Right ventricle myocardium inferior (tissue), 1 donor: ENCODE results near the gene ACTR3. TPM values are rescaled to one million over a fixed set of nuclear protein-coding genes. Genes with fewer than 3 reads are reported as not detected.

Experiments
- ATAC-seq: fragments of 200-7000 bp; cut with Tn5 transposase; one replicate; pipeline ENCODE4 v1.9.1; 2020; ENCODE audit warnings: mild to moderate bottlenecking, moderate library complexity
- DNase-seq: peaks from one replicate; pipeline ENCODE4 v3.0.0; 2021; ENCODE audit errors: missing footprints
- intact Hi-C: fragments of 100-400 bp; cut with DNase I; formaldehyde crosslinking; loops from one replicate; pipeline ENCODE4 v1.11.0; 2022
- total RNA-seq: library from RNA; stranded (reverse); fragmentation: NEBNext Ultra II Directional; extraction: Animal tissue kit (Norgen Biotek cat#: 25700); gene quantifications from one replicate; pipeline ENCODE4 v1.2.1, GENCODE V29; 2021
- donor health status: DM: no; HTN: yes; CAD: no; lungs with severe emphysema.

The ACTR3 gene
- total RNA-seq, 1 donor from 2014 or later, result 115 TPM

DNA sequence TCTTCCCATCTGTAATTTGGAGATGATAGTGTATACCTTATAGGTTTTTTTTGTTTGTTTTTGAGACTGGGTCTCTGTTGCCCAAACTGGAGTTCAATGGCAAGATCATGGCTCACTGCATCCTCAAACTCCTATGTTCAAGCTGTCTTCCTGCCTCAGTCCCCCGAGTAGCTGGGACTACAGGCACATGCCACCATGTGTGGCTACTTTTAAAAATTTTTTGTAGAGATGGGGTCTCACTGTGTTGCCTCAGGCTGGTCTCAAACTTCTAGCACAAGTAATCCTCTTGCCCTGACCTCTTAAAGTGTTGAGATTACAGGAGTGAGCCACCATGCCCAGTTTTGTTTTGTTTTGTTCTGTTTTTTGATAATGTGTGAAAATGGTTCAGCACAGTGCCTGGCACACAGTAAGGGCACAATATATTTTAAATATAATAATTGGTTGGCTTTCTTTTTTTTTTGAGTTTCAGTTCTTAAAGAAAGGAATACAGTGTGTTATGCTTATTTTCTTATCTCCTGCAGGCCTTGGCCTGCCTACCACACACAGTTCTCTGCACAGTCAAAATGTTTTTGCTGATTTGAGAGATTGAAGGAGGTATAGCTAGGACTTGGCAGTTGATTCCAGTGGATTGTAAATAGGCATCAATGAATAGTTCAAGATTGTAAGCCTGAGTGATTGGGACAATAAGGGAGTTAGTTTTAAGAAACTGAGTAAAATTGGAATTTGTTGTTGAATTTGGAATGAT is 6.1 kb downstream of the ACTR3 start:
- ATAC-seq, result no peak
- intact Hi-C loops, result no loop called here
- DNase-seq, result no peak

DNA sequence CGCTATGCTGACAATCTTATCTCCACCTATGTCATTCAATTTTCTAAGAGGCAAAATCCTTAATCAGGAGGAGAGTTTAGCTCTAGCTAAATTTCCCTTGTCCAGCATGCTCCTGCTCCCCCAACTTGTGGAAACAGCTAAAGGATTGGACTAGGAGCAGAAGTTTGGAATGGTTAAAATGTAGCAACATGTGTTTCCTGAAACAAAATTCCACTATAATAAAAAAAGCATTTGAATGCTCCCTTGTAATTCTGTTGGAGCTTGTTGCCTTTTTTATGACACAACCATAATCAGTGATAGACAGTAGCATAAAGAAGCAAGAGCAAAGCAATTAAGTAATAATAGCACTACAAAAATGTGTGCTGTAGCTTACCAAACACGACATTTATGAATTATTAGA is 6.9 kb downstream of the ACTR3 start:
- intact Hi-C loops, result no loop called here
- peak; percentile 23 for ATAC-seq

DNA sequence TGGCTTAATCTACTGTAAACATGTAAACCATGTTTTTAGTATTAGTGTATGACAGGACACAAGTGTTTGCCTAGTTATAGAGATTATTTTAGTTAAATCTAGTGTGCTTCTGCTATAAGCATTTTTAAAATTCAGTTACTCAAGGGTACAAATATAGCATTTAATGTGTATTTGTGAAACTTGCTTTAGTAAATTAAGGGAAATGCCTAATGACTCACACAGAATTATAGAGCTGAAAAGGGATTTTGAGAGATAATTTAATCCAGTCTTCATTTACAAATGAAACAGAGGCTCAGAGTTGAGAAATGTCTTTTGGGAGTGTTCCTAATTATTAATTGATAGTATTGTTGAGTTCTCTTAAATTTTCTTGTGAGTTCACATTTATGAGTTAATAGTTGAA is 8.2 kb downstream of the ACTR3 start:
- DNase-seq, result no peak
- intact Hi-C loops, result no loop called here
- no peak for ATAC-seq

More for the DNA sequence above, 6.9 kb downstream of the ACTR3 start:
- DNase-seq, result no peak

DNA sequence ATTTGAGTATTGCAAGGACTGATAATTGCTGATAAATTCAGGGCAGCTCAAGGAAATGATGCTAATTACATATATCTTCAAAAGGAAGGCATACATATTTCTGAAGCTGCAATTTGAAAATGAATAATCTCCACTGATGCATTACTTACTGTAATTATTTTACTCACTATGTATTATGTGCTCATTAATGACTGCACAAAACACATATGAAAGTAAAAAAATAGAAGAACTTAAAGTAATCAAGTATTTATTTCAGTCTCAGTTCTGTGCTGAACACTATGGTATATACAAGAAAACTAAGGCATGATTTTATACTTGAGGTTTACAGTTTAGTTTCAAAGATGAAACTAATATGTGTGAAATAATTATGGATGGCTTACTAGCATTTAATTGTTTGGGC is 9.3 kb downstream of the ACTR3 start:
- intact Hi-C loops, result no loop called here
- ATAC-seq, result no peak
- no peak for DNase-seq

DNA sequence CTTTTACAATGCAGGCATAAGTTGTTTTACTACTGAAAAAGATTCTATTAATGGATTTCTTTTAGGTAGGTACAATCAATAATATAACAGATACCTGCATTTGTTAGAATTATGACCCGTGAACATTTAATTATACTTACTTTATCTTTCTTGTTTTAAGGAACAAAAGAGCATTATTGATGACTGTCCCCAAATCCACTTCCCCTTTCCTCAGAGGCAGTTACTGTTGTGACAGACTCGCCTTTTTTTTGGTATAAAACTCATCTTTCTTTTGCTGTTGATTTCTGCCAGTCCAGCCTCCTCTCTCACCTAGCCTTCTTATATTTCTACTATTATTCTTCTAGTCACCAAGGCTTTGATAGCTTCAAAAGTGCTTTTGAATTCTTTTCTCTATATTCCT is 12.1 kb downstream of the ACTR3 start:
- DNase-seq (no peak), ATAC-seq (no peak)
- intact Hi-C loops, result no loop called here

DNA sequence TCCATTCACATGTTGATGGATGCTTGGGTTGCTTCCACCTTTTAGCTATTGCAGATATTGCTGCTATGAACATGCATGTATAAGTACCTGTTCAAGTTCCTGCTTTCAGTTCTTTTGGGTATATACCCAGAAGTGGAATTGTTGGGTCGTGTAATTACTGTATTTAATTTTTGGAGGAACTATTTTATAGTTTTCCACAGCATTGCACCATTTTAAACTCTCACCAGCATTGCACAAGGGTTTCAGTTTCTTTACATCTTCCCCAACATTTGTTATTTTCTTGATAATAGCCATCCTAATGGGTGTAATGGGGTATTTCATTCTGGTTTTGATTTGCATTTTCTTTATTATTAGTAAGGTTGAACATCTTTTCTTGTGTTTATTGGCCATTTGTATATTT is 16.0 kb downstream of the ACTR3 start:
- ATAC-seq (no peak), DNase-seq (no peak)
- intact Hi-C loops, result no loop called here

DNA sequence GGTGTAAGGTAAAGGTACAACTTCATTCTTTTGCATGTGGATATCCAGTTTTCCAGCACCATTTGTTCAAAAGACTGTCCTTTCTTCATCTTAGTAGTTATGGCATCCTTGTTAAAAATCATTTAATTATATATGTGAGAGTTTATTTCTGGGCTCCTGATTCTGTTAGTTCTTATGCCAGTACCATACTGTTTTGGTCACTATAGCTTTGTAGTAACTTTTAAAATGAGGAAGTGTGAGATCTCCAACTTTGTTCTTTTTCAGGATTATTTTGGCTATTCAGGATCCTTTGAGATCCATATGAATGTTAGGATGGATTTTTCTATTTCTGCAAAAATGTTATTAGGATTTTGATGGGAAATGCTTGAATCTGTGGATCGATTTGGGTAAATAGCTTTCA is 16.8 kb downstream of the ACTR3 start:
- ATAC-seq, result no peak
- intact Hi-C loops, result no loop called here
- DNase-seq, result no peak

DNA sequence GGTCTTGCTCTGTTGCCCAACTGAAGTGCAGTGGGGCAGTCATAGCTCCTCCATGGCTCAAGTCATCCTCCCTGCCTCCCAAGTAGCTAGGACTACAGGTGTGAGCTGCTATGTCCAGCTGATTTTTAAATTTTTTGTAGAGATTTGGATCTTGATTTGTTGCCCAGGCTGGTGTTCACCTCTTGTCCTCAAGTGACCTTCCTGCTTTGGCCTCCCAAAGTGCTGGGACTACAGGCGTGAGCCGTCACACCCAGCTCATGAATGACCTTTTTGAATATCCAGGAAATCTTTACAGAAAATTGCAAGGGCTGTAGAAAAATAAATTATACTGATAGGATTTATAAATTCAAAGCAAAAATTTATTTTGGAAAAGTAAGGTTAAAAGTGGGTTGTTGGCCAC is 17.4 kb downstream of the ACTR3 start:
- intact Hi-C loops, result no loop called here
- ATAC-seq (no peak), DNase-seq (no peak)

DNA sequence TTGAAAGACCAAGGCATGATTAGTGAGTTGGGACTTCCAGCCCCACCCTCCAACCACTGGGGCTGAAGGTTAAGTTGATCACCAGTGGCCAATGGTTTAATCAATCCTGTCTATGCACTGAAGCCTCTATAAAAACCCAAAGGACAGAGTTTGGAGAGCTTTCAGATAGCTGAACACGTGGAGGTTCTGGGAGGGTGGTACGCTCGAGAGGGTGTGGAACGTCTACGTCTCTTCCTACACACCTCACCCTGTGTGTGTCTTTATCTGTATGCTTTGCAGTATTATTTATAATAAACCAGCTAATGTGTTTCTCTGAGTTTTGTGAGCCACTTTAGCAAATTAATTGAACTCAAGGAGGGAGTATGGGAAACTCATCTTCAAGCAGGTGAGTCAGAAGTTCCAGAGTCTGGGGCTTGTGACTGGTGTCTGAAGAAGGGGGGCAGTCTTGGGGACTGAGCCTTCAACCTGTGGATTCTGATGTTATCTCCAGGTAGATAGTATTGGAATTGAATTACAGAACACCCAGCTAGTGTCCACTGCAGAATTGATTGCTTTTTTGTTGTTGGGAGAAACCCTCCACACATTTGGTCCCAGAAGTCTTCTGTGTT is 20.3 kb downstream of the ACTR3 start:
- DNase-seq (no peak), ATAC-seq (no peak)
- intact Hi-C loops, result no loop called here

DNA sequence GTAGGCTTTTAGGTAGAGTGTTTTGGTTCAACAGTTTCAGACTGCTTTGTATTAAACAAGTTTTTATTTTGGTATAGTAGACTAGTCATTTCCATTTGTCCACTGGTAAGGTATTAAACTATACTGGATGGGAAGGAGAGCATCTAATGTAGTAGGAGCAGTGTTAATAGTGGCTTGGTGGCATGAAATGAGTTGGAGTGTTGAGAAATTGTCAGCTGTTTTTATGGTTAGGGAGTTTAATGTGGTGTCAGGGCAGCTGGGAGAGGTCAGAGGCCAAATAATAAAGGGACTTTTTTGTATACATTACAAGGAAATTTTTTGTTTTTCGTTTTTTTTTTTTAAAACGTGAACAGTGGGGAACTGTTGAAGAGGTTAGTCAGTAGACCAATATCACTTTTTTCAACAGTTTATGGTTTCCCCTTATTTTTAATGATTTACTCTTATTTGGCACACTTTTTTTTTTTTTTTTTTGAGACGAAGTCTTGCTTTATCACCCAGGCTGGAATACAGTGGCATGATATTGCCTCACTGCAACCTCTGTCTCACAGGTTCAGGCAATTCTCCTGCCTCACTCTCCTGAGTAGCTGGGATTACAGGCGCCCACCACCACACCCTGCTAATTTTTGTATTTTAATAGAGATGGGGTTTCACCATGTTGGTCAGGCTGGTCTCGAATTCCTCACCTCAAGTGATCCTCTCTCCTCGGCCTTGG is 21.2 kb downstream of the ACTR3 start:
- ATAC-seq, result no peak
- DNase-seq, result no peak
- intact Hi-C loops, result no loop called here

DNA sequence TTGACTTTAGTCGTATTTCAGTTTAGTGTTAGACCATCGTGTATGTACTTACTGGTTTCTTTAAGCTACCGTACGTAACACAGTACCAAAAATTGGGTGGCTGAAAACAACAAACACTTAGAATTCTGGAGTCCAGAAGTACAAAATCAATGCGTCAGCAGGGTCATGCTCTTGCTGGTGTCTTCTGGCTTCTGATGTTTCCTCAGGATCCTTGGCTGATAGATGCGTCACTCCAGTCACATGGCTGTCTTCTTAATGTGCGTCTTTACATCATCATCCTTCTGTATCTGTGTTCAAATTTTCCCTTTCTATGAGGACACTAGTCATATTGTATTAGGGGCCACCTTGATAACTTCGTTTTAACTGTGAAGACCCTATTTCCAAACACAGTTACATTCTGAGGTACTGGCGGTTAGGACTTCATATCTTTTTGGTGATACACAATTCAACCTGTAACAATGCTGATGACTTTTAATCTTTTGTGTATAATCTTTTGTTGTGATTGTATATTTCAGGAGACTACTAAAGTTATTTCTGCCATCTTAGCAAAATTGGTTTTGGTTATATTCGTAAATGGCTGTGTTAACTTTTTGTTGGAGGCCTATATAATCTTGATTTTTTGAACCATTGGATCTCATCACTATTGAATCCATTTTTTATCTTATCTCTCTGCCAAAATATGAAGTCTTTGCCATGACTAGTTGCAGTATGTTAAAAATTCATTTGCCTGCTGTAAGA is 25.4 kb downstream of the ACTR3 start:
- DNase-seq, result no peak
- intact Hi-C loops, result no loop called here
- no peak for ATAC-seq

DNA sequence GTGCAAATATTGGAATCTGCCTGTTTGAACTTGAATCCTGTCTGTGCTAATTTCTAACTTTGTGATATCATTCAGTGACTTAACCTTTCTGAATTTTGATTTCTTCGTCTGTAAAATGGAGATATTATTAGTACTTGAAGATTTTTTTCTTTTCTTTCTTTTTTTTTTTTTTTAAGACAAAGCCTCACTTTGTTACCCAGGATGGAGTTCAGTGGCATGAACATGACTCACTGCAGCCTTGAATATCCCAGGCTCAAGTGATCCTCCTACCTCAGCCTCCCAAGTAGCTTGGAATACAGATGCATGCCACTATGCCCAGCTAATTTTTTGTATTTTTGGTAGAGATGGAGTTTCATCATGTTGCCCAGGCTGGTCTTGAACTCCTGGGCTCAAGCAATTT is 28.3 kb downstream of the ACTR3 start:
- ATAC-seq (no peak), DNase-seq (no peak)
- intact Hi-C loops, result no loop called here

DNA sequence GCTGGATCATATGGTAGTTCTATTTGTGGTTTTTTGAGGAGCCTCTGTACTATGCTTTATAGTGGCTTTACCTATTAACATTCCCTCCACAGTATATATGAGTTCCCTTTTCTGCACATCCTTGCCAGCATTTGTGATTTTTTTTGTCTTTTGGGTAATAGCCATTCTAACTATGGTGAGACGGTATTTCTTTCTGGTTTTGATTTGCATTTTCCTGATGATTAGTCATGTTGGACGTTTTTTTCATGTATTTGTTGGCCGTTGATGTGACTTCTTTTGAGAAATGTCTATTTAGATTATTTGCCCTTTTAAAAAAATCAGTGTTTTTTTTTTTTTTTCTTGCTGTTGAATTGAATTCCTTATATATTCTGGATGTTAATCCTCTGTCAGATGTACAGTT is 31.1 kb downstream of the ACTR3 start:
- DNase-seq, result no peak
- intact Hi-C loops, result no loop called here
- ATAC-seq, result no peak

DNA sequence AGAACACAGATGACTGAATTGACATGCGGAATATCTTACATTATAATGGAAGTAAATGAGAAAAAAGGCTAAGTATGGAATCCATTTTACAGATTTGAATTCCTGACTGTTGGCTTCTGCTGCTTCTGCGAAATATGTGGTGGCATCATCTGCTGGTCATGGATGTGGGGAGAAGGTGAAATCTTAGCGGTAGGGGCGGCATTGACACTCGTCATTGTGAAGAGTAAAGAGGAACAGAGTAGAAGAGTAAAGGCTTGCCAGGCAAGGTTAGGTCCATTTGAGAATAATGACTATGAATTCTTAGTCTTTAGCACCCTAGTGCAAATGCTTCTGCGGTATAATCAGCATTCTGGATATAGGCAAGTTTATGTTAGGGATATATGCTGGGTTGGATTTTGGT is 32.4 kb downstream of the ACTR3 start:
- no peak for ATAC-seq
- no peak for DNase-seq
- intact Hi-C loops, result no loop called here

DNA sequence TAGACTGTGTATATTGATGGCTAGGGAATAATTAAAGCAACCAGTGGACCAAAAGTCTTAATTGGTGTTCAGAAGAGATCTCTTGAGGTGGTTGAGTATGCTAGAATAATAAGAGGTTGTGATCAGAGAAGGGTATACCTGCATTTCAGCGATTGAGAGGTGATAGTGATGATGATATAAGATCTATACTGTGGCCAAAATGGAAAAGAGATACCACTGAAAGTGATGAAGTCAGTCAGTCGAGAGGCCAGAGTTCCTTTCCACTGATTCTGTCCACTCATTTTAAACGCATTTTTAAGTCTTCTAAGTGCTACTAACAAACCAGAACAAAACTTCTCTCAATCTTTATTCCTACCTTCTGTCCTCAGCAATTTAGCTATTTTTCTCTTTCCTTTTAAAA is 32.9 kb downstream of the ACTR3 start:
- DNase-seq (no peak), ATAC-seq (no peak)
- intact Hi-C loops, result no loop called here

DNA sequence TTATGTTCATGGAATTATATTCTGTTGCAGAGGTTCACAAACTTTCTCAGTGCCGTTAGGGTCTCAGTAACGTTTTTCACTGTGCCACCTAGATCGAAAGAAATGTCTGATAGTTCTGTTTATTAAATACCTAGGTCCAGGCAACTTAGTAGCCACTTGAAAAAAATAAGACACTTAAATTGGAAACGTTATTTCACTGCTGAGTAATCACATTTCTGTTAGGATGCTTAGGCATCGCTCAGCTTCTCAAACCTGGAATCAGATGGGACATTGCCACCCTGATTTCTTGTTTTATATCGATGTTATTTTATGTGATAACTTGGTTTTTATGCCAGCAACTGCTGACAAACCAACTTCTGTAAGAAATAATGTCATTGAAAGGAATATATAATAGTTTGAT is 36.0 kb downstream of the ACTR3 start:
- ATAC-seq (no peak), DNase-seq (no peak)
- intact Hi-C loops, result no loop called here

DNA sequence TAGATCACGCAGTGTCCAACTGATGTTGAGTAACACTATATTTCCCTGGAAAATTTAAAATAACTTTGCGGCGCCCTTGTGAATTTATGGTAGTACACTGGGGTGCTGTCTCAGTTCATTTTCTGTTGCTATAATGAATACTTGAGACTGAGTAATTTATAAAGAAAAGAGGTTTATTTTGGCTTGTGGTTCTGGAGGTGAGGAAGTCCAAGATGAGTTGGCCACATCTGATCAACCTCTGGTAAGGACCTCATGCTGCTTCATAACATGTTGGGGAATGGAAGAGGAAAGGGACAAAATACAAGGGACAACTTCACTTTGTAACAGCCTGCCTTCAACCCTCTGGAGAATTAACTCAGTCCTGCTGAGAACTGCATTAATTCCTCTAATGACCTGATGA is 36.4 kb downstream of the ACTR3 start:
- DNase-seq (no peak), ATAC-seq (no peak)
- intact Hi-C loops, result no loop called here

DNA sequence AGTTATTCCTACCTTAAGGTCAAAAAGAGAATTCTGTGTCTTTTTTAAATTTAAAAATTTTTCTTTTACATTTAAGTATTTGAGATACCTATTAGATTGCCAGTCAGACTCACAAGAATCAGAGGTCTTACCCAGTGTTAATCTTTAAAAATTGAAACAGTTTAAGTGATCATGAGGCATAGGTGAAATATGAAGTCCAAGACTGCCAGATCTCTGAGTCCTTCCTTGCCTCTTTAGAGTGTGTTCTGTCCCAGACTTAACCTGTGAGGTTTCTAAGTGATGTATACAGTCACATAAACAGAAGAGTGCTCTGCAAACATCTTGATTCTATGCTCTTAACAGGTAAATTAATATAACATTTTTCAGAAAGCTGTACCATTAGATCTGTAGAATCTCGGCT is 40.6 kb downstream of the ACTR3 start:
- intact Hi-C loops, result no loop called here
- ATAC-seq (no peak), DNase-seq (no peak)

DNA sequence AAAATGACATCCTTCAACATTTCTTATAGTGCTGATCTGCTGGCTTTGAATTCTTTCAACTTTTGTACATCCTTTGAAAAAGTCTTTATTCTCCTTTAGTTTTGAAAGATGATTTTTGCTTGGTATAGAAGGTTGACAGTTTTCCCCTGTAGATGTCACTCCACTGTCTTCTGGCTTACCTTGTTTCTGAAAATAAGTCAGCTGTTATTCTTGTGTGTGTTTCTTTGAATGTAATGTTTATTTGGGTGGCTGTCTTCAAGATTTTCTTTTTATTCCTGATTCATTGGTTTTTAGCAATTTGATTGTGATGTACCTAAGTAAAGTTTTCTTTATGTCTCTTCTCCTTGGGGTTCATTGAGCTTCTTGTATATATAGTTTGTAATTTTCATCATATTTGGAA is 47.6 kb downstream of the ACTR3 start:
- intact Hi-C loops, result no loop called here
- DNase-seq (no peak), ATAC-seq (no peak)

DNA sequence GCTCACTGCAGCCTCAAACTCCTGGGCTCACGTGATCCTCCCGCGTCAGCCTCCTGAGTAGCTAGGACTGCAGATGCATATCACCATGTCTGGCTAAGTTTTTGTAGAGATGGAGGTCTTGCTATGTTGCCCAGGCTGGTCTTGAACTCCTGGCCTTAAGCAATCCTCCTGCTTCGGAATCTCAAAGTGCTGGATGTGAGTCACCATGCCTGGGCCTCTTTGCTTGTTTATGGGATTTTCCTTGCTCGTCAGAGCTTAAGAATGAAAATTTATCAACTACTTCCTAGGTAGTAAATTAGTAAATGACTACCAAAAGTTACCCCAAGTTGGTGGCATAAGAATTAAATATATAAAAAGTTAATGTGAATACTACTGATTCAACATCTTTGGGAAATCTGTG is 51.0 kb downstream of the ACTR3 start:
- ATAC-seq (no peak), DNase-seq (no peak)
- intact Hi-C loops, result loop anchor here (10.0 kb wide), 1 partner anchor 186 kb away; the partner anchor contains the start of gene SLC35F5
